IMR-90 (cell line): Measurements from ENCODE around the gene RBBP6. TPM values are rescaled to one million over a fixed set of nuclear protein-coding genes. Genes with fewer than 3 reads are reported as not detected.

ENCODE experiments used
- ATAC-seq: fragments of 200-7000 bp; cut with Tn5 transposase; 2 replicates; pipeline ENCODE4 v1.9.1; 2020; ENCODE audit warnings: low read depth, mild to moderate bottlenecking, moderate library complexity
- BruUV-seq: library from RNA; stranded (reverse); fragments of 400-500 nt; replicated peaks from 2 replicates; lab custom pipeline; 2021; lab: Mats Ljungman, UMichigan
- CTCF ChIA-PET: fragments of 300-600 bp; formaldehyde crosslinking; extraction: SDS; loops from one replicate; lab custom pipeline; 2021; ENCODE audit warnings: antibody characterized with exemption; lab: Yijun Ruan, JAX
- POLR2A ChIA-PET: fragments of 300-600 bp; sonication (Branson Sonifier 250); formaldehyde crosslinking; loops from one replicate; lab custom pipeline; 2022; ENCODE audit warnings: antibody characterized with exemption; ENCODE audit not compliant: unreplicated experiment; lab: Charles Lee
- DNase-seq: peaks from one replicate; pipeline ENCODE4 v3.0.0; 2013
- H2AFZ ChIP-seq: replicated peaks from 2 replicates; pipeline ENCODE3; 2013; ENCODE audit warnings: low read length, mild to moderate bottlenecking; ENCODE audit not compliant: poor library complexity
- H2AK5ac ChIP-seq: 2 replicates; pipeline ENCODE4 v1.6.1; 2013; ENCODE audit warnings: low read depth, low read length, inconsistent platforms
- H2AK9ac ChIP-seq: replicated peaks from 2 replicates; pipeline ENCODE3; 2013; ENCODE audit warnings: mild to moderate bottlenecking, low read depth, low read length, moderate library complexity; ENCODE audit not compliant: poor library complexity
- H2BK120ac ChIP-seq: 2 replicates; pipeline ENCODE4 v1.6.1; 2013; ENCODE audit warnings: low read depth, low read length, inconsistent platforms
- H2BK15ac ChIP-seq: 3 replicates; pipeline ENCODE4 v1.6.1; 2013; ENCODE audit warnings: low read depth, low read length, inconsistent platforms
- H2BK20ac ChIP-seq: 2 replicates; pipeline ENCODE4 v1.6.1; 2013; ENCODE audit warnings: low read depth, mild to moderate bottlenecking, inconsistent platforms, low read length, moderate library complexity
- H2BK5ac ChIP-seq: 2 replicates; pipeline ENCODE4 v1.6.1; 2013; ENCODE audit warnings: mild to moderate bottlenecking, low read depth, low read length, inconsistent platforms; ENCODE audit not compliant: poor library complexity, severe bottlenecking
- H3K14ac ChIP-seq: replicated peaks from 2 replicates; pipeline ENCODE4 v1.6.1; 2013; ENCODE audit warnings: low read depth, low read length, inconsistent platforms
- H3K18ac ChIP-seq: 2 replicates; pipeline ENCODE4 v1.6.1; 2013; ENCODE audit warnings: low read depth, low read length, control low read depth
- H3K23ac ChIP-seq: 2 replicates; pipeline ENCODE4 v1.6.1; 2013; ENCODE audit warnings: low read depth, low read length, inconsistent platforms
- H3K27ac ChIP-seq: 2 replicates; pipeline ENCODE4 v1.5.1; 2013; ENCODE audit warnings: mild to moderate bottlenecking, control low read depth, low read length; ENCODE audit not compliant: insufficient read depth
- H3K27me3 ChIP-seq: 2 replicates; pipeline ENCODE4 v1.6.1; 2013; ENCODE audit warnings: low read length; ENCODE audit not compliant: control insufficient read depth, insufficient read depth
- H3K36me3 ChIP-seq: 2 replicates; pipeline ENCODE4 v1.6.1; 2013; ENCODE audit warnings: low read length, mixed read lengths; ENCODE audit not compliant: control insufficient read depth, insufficient read depth
- H3K4ac ChIP-seq: 2 replicates; pipeline ENCODE4 v1.6.1; 2013; ENCODE audit warnings: low read depth, low read length, inconsistent platforms
- H3K4me1 ChIP-seq: 2 replicates; pipeline ENCODE4 v1.6.1; 2013; ENCODE audit warnings: low read length, mixed read lengths; ENCODE audit not compliant: control insufficient read depth, insufficient read depth
- H3K4me2 ChIP-seq: 2 replicates; pipeline ENCODE4 v1.6.1; 2013; ENCODE audit warnings: low read depth, mild to moderate bottlenecking, control low read depth, low read length, moderate library complexity
- H3K4me3 ChIP-seq: 2 replicates; pipeline ENCODE4 v1.5.1; 2013; ENCODE audit warnings: low read depth, mild to moderate bottlenecking, control low read depth, low read length, moderate library complexity; ENCODE audit not compliant: insufficient read depth
- H3K56ac ChIP-seq: 2 replicates; pipeline ENCODE4 v1.6.1; 2013; ENCODE audit warnings: low read length, inconsistent platforms; ENCODE audit not compliant: insufficient read depth; ENCODE audit errors: extremely low read depth
- H3K79me1 ChIP-seq, 2 experiments: 2 replicates each; pipeline ENCODE4 v1.6.1; 2013; ENCODE audit warnings: low read length in 2 of 2, inconsistent platforms in 1 of 2, low read depth in 1 of 2
- H3K9ac ChIP-seq: 2 replicates; pipeline ENCODE4 v1.6.1; 2013; ENCODE audit warnings: low read depth, low read length, control low read depth
- H3K9me1 ChIP-seq: 2 replicates; pipeline ENCODE4 v1.6.1; 2013; ENCODE audit warnings: low read length, inconsistent platforms; ENCODE audit not compliant: insufficient read depth
- H3K9me3 ChIP-seq: 2 replicates; pipeline ENCODE4 v1.6.1; 2013; ENCODE audit warnings: low read length; ENCODE audit not compliant: control insufficient read depth, insufficient read depth
- H4K20me1 ChIP-seq: 2 replicates; pipeline ENCODE4 v1.6.1; 2013; ENCODE audit warnings: low read length, inconsistent platforms; ENCODE audit not compliant: insufficient read depth
- H4K5ac ChIP-seq: 2 replicates; pipeline ENCODE4 v1.6.1; 2013; ENCODE audit warnings: mild to moderate bottlenecking, low read depth, low read length, control low read depth
- H4K8ac ChIP-seq, 2 experiments: 2 replicates each; pipeline ENCODE4 v1.6.1; 2013; ENCODE audit warnings: low read depth in 2 of 2, low read length in 2 of 2, control low read depth in 1 of 2, inconsistent platforms in 1 of 2
- H4K91ac ChIP-seq: 2 replicates; pipeline ENCODE4 v1.6.1; 2013; ENCODE audit warnings: low read depth, low read length, inconsistent platforms; ENCODE audit not compliant: insufficient read depth
- BHLHE40 ChIP-seq: fragments of 150-350 bp; IDR thresholded peaks from 2 replicates; pipeline ENCODE4 v1.6.1; 2016; ENCODE audit warnings: mild to moderate bottlenecking, low read depth, low read length
- CHD1 ChIP-seq: IDR thresholded peaks from 2 replicates; pipeline ENCODE4 v1.6.1; 2012; ENCODE audit warnings: low read depth, low read length, improper control_type of control experiment
- MXI1 ChIP-seq: IDR thresholded peaks from 2 replicates; pipeline ENCODE4 v1.6.1; 2012; ENCODE audit warnings: low read depth, mild to moderate bottlenecking, low read length, moderate library complexity, borderline replicate concordance
- SMC3 ChIP-seq: fragments of 150-350 bp; IDR thresholded peaks from 2 replicates; pipeline ENCODE4 v1.6.1; 2016; ENCODE audit warnings: low read depth, mild to moderate bottlenecking, antibody characterized with exemption, low read length, moderate library complexity
- WGBS, 2 experiments: methylation state at CpG; one replicate each; pipeline versions ENCODE4 v1.1.5 to v1.1.7; 2013; ENCODE audit warnings: missing lambda C conversion rate in 2 of 2; ENCODE audit not compliant: insufficient read length in 1 of 2; ENCODE audit errors: extremely low coverage in 2 of 2; 5-methylcytosine and 5-hydroxymethylcytosine counted together
- dilution Hi-C: fragments of 300-500 bp; cut with HindIII; formaldehyde crosslinking; loops from one replicate; pipeline ENCODE4 v1.14.3; 2018; ENCODE audit warnings: low sequenced_read_pairs; ENCODE audit not compliant: unreplicated experiment
- in situ Hi-C: fragments of 300-500 bp; cut with MboI; formaldehyde crosslinking; loops from 3 replicates; pipeline ENCODE4 v1.14.3; 2019; ENCODE audit warnings: low sequenced_read_pairs, inconsistent platforms, mixed read lengths
- intact Hi-C: fragments of 100-400 bp; cut with micrococcal nuclease; formaldehyde crosslinking; loops from 2 replicates; pipeline ENCODE4 v1.10.0; 2022
- polyA plus RNA-seq, 3 experiments: library from polyadenylated mRNA; depleted of rRNA; stranded (reverse); fragments of >200 nt; gene quantifications; 2 replicates each; pipeline ENCODE4 v1.2.3, GENCODE V29; 2012; ENCODE audit warnings: low replicate concordance in 1 of 3
- total RNA-seq: library from RNA; depleted of rRNA; stranded (reverse); fragments of >200 nt; gene quantifications from 2 replicates; pipeline ENCODE4 v1.2.3, GENCODE V29; 2012
- TF ChIP-seq, protein P1 (sequence below): fragments of 150-350 bp; IDR thresholded peaks from 2 replicates; pipeline ENCODE4 v1.6.1; 2017; ENCODE audit warnings: mild to moderate bottlenecking, antibody characterized with exemption, low read length, low read depth

RBBP6 gene
- total and polyA plus RNA-seq, 2 of the 4 experiments (the other 2 are of a cell fraction): 7.2 to 17.8 TPM

DNA sequence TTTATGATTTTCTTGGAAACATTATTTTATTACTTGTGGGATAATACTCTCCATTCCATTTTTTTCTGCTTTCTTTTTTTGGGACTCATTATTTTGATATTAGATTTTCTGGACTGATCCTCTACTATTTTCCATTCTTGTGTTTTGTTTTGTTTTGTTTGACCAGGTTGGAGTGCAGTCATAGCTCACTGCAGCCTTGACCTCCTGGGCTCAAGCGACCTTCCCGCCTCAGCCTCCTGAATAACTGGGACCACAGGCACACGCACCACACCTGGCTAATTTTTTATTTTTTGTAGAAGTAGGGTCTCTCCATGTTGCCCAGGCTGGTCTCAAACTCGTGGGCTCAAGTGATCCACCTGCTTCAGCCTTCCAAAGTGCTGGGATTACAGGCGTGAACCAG, 44.1 kb downstream of the RBBP6 start:
- no TSS peak for BruUV-seq
- POLR2A ChIA-PET: no interaction called here
- H3K79me1 ChIP-seq: no peaks in the 10 kb centered on the region
- no peak overlapping the region for H2BK15ac ChIP-seq
- no peak overlapping the region for H3K4ac ChIP-seq
- H2AK9ac ChIP-seq: no peak overlapping the region
- in situ Hi-C loops (no loop called here), dilution Hi-C loops (no loop called here), intact Hi-C loops (loop anchor here (5.0 kb wide), 2 partner anchors 84 to 189 kb away; no protein-coding TSS in a partner anchor)
- no peaks in the 10 kb centered on the region for H3K36me3 ChIP-seq
- no peak overlapping the region for H3K56ac ChIP-seq
- H4K91ac ChIP-seq: no peak overlapping the region
- no peaks in the 10 kb centered on the region for H3K27me3 ChIP-seq
- H3K23ac ChIP-seq: no peak overlapping the region
- H4K20me1 ChIP-seq: no peaks in the 10 kb centered on the region
- no peak overlapping the region for H3K27ac ChIP-seq
- WGBS, 2 experiments: no CpG with 5 or more reads among the region's 5 CpGs
- H4K5ac ChIP-seq: no peak overlapping the region
- H3K9me3 ChIP-seq: no peaks in the 10 kb centered on the region
- H3K14ac ChIP-seq: no peak overlapping the region
- DNase-seq (no peak), ATAC-seq (no peak)
- no peaks in the 10 kb centered on the region for H3K9me1 ChIP-seq
- no peak overlapping the region for H3K18ac ChIP-seq
- CTCF ChIA-PET: no interaction called here
- H3K4me3 ChIP-seq: no peak overlapping the region
- no peak overlapping the region for H2BK120ac ChIP-seq
- no peak overlapping the region for H2BK20ac ChIP-seq
- TF ChIP-seq CHD1 (no peak), BHLHE40 (no peak), MXI1 (no peak), SMC3 (no peak)
- TF ChIP-seq, protein P1, sequence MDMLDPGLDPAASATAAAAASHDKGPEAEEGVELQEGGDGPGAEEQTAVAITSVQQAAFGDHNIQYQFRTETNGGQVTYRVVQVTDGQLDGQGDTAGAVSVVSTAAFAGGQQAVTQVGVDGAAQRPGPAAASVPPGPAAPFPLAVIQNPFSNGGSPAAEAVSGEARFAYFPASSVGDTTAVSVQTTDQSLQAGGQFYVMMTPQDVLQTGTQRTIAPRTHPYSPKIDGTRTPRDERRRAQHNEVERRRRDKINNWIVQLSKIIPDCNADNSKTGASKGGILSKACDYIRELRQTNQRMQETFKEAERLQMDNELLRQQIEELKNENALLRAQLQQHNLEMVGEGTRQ: no peak
- peaks cover 2% of the 10 kb centered on the region; the same call in 1 of the 2 replicates for H3K4me1 ChIP-seq
- H4K8ac ChIP-seq: no peak overlapping the region
- H3K4me2 ChIP-seq: no peak overlapping the region
- no peak overlapping the region for H3K9ac ChIP-seq
- H2AFZ ChIP-seq: no peak overlapping the region
- no peak overlapping the region for H2BK5ac ChIP-seq
- H2AK5ac ChIP-seq: no peak overlapping the region
